IMR-90 (cell line): ENCODE measurements around the gene PGM2. TPM values are rescaled to one million over a fixed set of nuclear protein-coding genes. Genes with fewer than 3 reads are reported as not detected.

Experiments
- ATAC-seq: fragments of 200-7000 bp; cut with Tn5 transposase; 2 replicates; pipeline ENCODE4 v1.9.1; 2020; ENCODE audit warnings: low read depth, mild to moderate bottlenecking, moderate library complexity
- BruUV-seq: library from RNA; stranded (reverse); fragments of 400-500 nt; replicated peaks from 2 replicates; lab custom pipeline; 2021; lab: Mats Ljungman, UMichigan
- CTCF ChIA-PET: fragments of 300-600 bp; formaldehyde crosslinking; extraction: SDS; loops from one replicate; lab custom pipeline; 2021; ENCODE audit warnings: antibody characterized with exemption; lab: Yijun Ruan, JAX
- POLR2A ChIA-PET: fragments of 300-600 bp; sonication (Branson Sonifier 250); formaldehyde crosslinking; loops from one replicate; lab custom pipeline; 2022; ENCODE audit warnings: antibody characterized with exemption; ENCODE audit not compliant: unreplicated experiment; lab: Charles Lee
- DNase-seq: peaks from one replicate; pipeline ENCODE4 v3.0.0; 2013
- H2AFZ ChIP-seq: replicated peaks from 2 replicates; pipeline ENCODE3; 2013; ENCODE audit warnings: low read length, mild to moderate bottlenecking; ENCODE audit not compliant: poor library complexity
- H2AK5ac ChIP-seq: 2 replicates; pipeline ENCODE4 v1.6.1; 2013; ENCODE audit warnings: low read depth, low read length, inconsistent platforms
- H2AK9ac ChIP-seq: replicated peaks from 2 replicates; pipeline ENCODE3; 2013; ENCODE audit warnings: mild to moderate bottlenecking, low read depth, low read length, moderate library complexity; ENCODE audit not compliant: poor library complexity
- H2BK120ac ChIP-seq: 2 replicates; pipeline ENCODE4 v1.6.1; 2013; ENCODE audit warnings: low read depth, low read length, inconsistent platforms
- H2BK15ac ChIP-seq: 3 replicates; pipeline ENCODE4 v1.6.1; 2013; ENCODE audit warnings: low read depth, low read length, inconsistent platforms
- H2BK20ac ChIP-seq: 2 replicates; pipeline ENCODE4 v1.6.1; 2013; ENCODE audit warnings: low read depth, mild to moderate bottlenecking, inconsistent platforms, low read length, moderate library complexity
- H2BK5ac ChIP-seq: 2 replicates; pipeline ENCODE4 v1.6.1; 2013; ENCODE audit warnings: mild to moderate bottlenecking, low read depth, low read length, inconsistent platforms; ENCODE audit not compliant: poor library complexity, severe bottlenecking
- H3K14ac ChIP-seq: replicated peaks from 2 replicates; pipeline ENCODE4 v1.6.1; 2013; ENCODE audit warnings: low read depth, low read length, inconsistent platforms
- H3K18ac ChIP-seq: 2 replicates; pipeline ENCODE4 v1.6.1; 2013; ENCODE audit warnings: low read depth, low read length, control low read depth
- H3K23ac ChIP-seq: 2 replicates; pipeline ENCODE4 v1.6.1; 2013; ENCODE audit warnings: low read depth, low read length, inconsistent platforms
- H3K27ac ChIP-seq: 2 replicates; pipeline ENCODE4 v1.5.1; 2013; ENCODE audit warnings: mild to moderate bottlenecking, control low read depth, low read length; ENCODE audit not compliant: insufficient read depth
- H3K27me3 ChIP-seq: 2 replicates; pipeline ENCODE4 v1.6.1; 2013; ENCODE audit warnings: low read length; ENCODE audit not compliant: control insufficient read depth, insufficient read depth
- H3K36me3 ChIP-seq: 2 replicates; pipeline ENCODE4 v1.6.1; 2013; ENCODE audit warnings: low read length, mixed read lengths; ENCODE audit not compliant: control insufficient read depth, insufficient read depth
- H3K4ac ChIP-seq: 2 replicates; pipeline ENCODE4 v1.6.1; 2013; ENCODE audit warnings: low read depth, low read length, inconsistent platforms
- H3K4me1 ChIP-seq: 2 replicates; pipeline ENCODE4 v1.6.1; 2013; ENCODE audit warnings: low read length, mixed read lengths; ENCODE audit not compliant: control insufficient read depth, insufficient read depth
- H3K4me2 ChIP-seq: 2 replicates; pipeline ENCODE4 v1.6.1; 2013; ENCODE audit warnings: low read depth, mild to moderate bottlenecking, control low read depth, low read length, moderate library complexity
- H3K4me3 ChIP-seq: 2 replicates; pipeline ENCODE4 v1.5.1; 2013; ENCODE audit warnings: low read depth, mild to moderate bottlenecking, control low read depth, low read length, moderate library complexity; ENCODE audit not compliant: insufficient read depth
- H3K56ac ChIP-seq: 2 replicates; pipeline ENCODE4 v1.6.1; 2013; ENCODE audit warnings: low read length, inconsistent platforms; ENCODE audit not compliant: insufficient read depth; ENCODE audit errors: extremely low read depth
- H3K79me1 ChIP-seq, 2 experiments: 2 replicates each; pipeline ENCODE4 v1.6.1; 2013; ENCODE audit warnings: low read length in 2 of 2, inconsistent platforms in 1 of 2, low read depth in 1 of 2
- H3K9ac ChIP-seq: 2 replicates; pipeline ENCODE4 v1.6.1; 2013; ENCODE audit warnings: low read depth, low read length, control low read depth
- H3K9me1 ChIP-seq: 2 replicates; pipeline ENCODE4 v1.6.1; 2013; ENCODE audit warnings: low read length, inconsistent platforms; ENCODE audit not compliant: insufficient read depth
- H3K9me3 ChIP-seq: 2 replicates; pipeline ENCODE4 v1.6.1; 2013; ENCODE audit warnings: low read length; ENCODE audit not compliant: control insufficient read depth, insufficient read depth
- H4K20me1 ChIP-seq: 2 replicates; pipeline ENCODE4 v1.6.1; 2013; ENCODE audit warnings: low read length, inconsistent platforms; ENCODE audit not compliant: insufficient read depth
- H4K5ac ChIP-seq: 2 replicates; pipeline ENCODE4 v1.6.1; 2013; ENCODE audit warnings: mild to moderate bottlenecking, low read depth, low read length, control low read depth
- H4K8ac ChIP-seq, 2 experiments: 2 replicates each; pipeline ENCODE4 v1.6.1; 2013; ENCODE audit warnings: low read depth in 2 of 2, low read length in 2 of 2, control low read depth in 1 of 2, inconsistent platforms in 1 of 2
- H4K91ac ChIP-seq: 2 replicates; pipeline ENCODE4 v1.6.1; 2013; ENCODE audit warnings: low read depth, low read length, inconsistent platforms; ENCODE audit not compliant: insufficient read depth
- RAD21 ChIP-seq: IDR thresholded peaks from 2 replicates; pipeline ENCODE4 v1.6.1; 2012; ENCODE audit warnings: low read length, improper control_type of control experiment
- WGBS, 2 experiments: methylation state at CpG; one replicate each; pipeline versions ENCODE4 v1.1.5 to v1.1.7; 2013; ENCODE audit warnings: missing lambda C conversion rate in 2 of 2; ENCODE audit not compliant: insufficient read length in 1 of 2; ENCODE audit errors: extremely low coverage in 2 of 2; 5-methylcytosine and 5-hydroxymethylcytosine counted together
- dilution Hi-C: fragments of 300-500 bp; cut with HindIII; formaldehyde crosslinking; loops from one replicate; pipeline ENCODE4 v1.14.3; 2018; ENCODE audit warnings: low sequenced_read_pairs; ENCODE audit not compliant: unreplicated experiment
- in situ Hi-C: fragments of 300-500 bp; cut with MboI; formaldehyde crosslinking; loops from 3 replicates; pipeline ENCODE4 v1.14.3; 2019; ENCODE audit warnings: low sequenced_read_pairs, inconsistent platforms, mixed read lengths
- intact Hi-C: fragments of 100-400 bp; cut with micrococcal nuclease; formaldehyde crosslinking; loops from 2 replicates; pipeline ENCODE4 v1.10.0; 2022
- polyA plus RNA-seq, 3 experiments: library from polyadenylated mRNA; depleted of rRNA; stranded (reverse); fragments of >200 nt; gene quantifications; 2 replicates each; pipeline ENCODE4 v1.2.3, GENCODE V29; 2012; ENCODE audit warnings: low replicate concordance in 1 of 3
- total RNA-seq: library from RNA; depleted of rRNA; stranded (reverse); fragments of >200 nt; gene quantifications from 2 replicates; pipeline ENCODE4 v1.2.3, GENCODE V29; 2012

Gene PGM2
- total and polyA plus RNA-seq, 2 of the 4 experiments (the other 2 are of a cell fraction) = 18.7 to 26.2 TPM

GRCh38 chr4:37816006-37816405 is 10.5 kb upstream of the PGM2 start:
- H3K9me1 ChIP-seq = no peaks in the 10 kb centered on the region
- DNase-seq = no peak
- H2AK5ac ChIP-seq = no peak overlapping the region
- no peak for TF ChIP-seq RAD21
- H3K27ac ChIP-seq = no peak overlapping the region
- no peaks in the 10 kb centered on the region for H3K79me1 ChIP-seq
- no peak overlapping the region for H3K4me3 ChIP-seq
- H3K23ac ChIP-seq = no peak overlapping the region
- no peak overlapping the region for H4K91ac ChIP-seq
- in situ Hi-C loops = no loop called here
- H3K18ac ChIP-seq = no peak overlapping the region
- no peak overlapping the region for H4K5ac ChIP-seq
- no peak overlapping the region for H2BK120ac ChIP-seq
- no peak overlapping the region for H3K4me2 ChIP-seq
- ChIA-PET CTCF (no interaction called here), POLR2A (no interaction called here)
- H2BK20ac ChIP-seq = no peak overlapping the region
- dilution Hi-C loops = no loop called here
- no peak overlapping the region for H2AFZ ChIP-seq
- H3K14ac ChIP-seq = no peak overlapping the region
- no peak overlapping the region for H3K56ac ChIP-seq
- no peaks in the 10 kb centered on the region for H3K4me1 ChIP-seq
- H3K4ac ChIP-seq = no peak overlapping the region
- H3K27me3 ChIP-seq = peaks cover 2% of the 10 kb centered on the region; the same call in 1 of the 2 replicates
- no TSS peak for BruUV-seq
- no peak for ATAC-seq
- H2BK5ac ChIP-seq = no peak overlapping the region
- no peaks in the 10 kb centered on the region for H3K36me3 ChIP-seq
- H2BK15ac ChIP-seq = no peak overlapping the region
- no peak overlapping the region for H2AK9ac ChIP-seq
- no peak overlapping the region for H3K9ac ChIP-seq
- intact Hi-C loops = no loop called here
- H4K20me1 ChIP-seq = no peaks in the 10 kb centered on the region
- H3K9me3 ChIP-seq = no peaks in the 10 kb centered on the region
- no CpG with 5 or more reads among the region's 2 CpGs for WGBS, 2 experiments
- H4K8ac ChIP-seq = no peak overlapping the region
